ENCODE data around the gene TCF15. TPM values are rescaled to one million over a fixed set of nuclear protein-coding genes. Genes with fewer than 3 reads are reported as not detected.

The TCF15 gene
- total and polyA plus RNA-seq, 2 of the 13 experiments (the other 11 are each of a cell fraction or from before 2014, with no cell fraction given), result not detected

DNA sequence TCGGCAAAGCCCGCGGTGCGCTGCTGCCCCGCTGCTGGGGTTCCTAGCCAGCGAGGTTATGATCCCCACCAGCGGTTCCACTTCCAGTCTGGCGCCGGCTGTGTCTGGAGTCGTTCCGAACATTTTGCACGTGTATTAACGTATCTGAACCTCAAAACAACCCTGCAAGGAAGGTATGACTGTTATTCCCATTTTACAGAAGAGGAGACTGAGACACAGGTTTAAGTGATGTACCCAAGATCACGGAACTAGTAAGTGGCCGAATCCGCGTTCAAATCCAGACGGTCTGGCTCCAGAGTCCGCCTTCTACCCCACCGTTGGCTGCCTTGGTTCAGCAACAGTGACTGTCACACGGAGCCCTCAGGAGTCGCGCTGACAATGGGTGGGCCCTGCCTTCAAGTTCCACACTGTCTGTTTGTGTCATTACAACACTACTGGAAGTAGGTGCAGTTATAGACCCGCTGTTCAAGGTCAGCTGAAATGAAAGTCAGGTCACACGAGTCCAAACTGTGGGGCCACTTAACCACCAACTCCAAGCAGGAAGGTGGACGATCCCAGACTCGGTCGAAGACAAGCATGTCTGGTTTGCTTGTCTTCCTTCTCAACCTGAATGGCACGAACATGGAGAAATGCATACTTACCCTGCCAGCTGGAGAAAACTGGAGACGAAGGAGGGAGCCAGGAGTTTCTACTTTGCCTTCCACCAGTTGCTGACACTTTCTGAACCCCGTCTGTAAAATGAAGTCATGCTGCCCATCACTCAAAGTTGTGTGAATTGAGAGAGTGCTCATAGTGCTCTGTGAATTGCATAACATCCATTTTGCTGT is 43.7 kb upstream of the TCF15 start (continued):
- TF ChIP-seq HDAC2 (CRISPR knock-in tag; IDR thresholded peaks at IDR 0.05), result peak; percentile 49; the same call in 1 of the 2 replicates
- TF ChIP-seq MED13 (CRISPR knock-in tag; IDR thresholded peaks at IDR 0.05), result no peak
- TF ChIP-seq, protein P1, sequence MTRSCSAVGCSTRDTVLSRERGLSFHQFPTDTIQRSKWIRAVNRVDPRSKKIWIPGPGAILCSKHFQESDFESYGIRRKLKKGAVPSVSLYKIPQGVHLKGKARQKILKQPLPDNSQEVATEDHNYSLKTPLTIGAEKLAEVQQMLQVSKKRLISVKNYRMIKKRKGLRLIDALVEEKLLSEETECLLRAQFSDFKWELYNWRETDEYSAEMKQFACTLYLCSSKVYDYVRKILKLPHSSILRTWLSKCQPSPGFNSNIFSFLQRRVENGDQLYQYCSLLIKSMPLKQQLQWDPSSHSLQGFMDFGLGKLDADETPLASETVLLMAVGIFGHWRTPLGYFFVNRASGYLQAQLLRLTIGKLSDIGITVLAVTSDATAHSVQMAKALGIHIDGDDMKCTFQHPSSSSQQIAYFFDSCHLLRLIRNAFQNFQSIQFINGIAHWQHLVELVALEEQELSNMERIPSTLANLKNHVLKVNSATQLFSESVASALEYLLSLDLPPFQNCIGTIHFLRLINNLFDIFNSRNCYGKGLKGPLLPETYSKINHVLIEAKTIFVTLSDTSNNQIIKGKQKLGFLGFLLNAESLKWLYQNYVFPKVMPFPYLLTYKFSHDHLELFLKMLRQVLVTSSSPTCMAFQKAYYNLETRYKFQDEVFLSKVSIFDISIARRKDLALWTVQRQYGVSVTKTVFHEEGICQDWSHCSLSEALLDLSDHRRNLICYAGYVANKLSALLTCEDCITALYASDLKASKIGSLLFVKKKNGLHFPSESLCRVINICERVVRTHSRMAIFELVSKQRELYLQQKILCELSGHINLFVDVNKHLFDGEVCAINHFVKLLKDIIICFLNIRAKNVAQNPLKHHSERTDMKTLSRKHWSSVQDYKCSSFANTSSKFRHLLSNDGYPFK (CRISPR knock-in tag; IDR thresholded peaks at IDR 0.05; ENCODE audit: borderline replicate concordance), result no peak; the same call in 1 of the 2 replicates
- no peak for TF ChIP-seq PAF1 (CRISPR knock-in tag; IDR thresholded peaks at IDR 0.05)
- no peak for TF ChIP-seq ZNF720 (CRISPR knock-in tag; IDR thresholded peaks at IDR 0.05)
- TF ChIP-seq, protein P2, sequence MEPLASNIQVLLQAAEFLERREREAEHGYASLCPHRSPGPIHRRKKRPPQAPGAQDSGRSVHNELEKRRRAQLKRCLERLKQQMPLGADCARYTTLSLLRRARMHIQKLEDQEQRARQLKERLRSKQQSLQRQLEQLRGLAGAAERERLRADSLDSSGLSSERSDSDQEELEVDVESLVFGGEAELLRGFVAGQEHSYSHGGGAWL (CRISPR knock-in tag; IDR thresholded peaks at IDR 0.05), result 0 out of 2 replicates have a peak, but pooled peaks have one; percentile 8
- TF ChIP-seq NFE2L2 (IDR thresholded peaks at IDR 0.05; ENCODE audit: low read length), result no peak
- peak; percentile 7; the same call in 1 of the 2 replicates for TF ChIP-seq HOXA5 (CRISPR knock-in tag; IDR thresholded peaks at IDR 0.05)
- no peak for TF ChIP-seq CENPT (CRISPR knock-in tag; IDR thresholded peaks at IDR 0.05; ENCODE audit: low read depth)
- 0 out of 2 replicates have a peak, but pooled peaks have one; percentile 4 for TF ChIP-seq SMAD3 (CRISPR knock-in tag; IDR thresholded peaks at IDR 0.05)
- TF ChIP-seq, protein P3, sequence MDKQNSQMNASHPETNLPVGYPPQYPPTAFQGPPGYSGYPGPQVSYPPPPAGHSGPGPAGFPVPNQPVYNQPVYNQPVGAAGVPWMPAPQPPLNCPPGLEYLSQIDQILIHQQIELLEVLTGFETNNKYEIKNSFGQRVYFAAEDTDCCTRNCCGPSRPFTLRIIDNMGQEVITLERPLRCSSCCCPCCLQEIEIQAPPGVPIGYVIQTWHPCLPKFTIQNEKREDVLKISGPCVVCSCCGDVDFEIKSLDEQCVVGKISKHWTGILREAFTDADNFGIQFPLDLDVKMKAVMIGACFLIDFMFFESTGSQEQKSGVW (CRISPR knock-in tag; IDR thresholded peaks at IDR 0.05; ENCODE audit: borderline replicate concordance), result no peak
- no peak for TF ChIP-seq ZNF260 (CRISPR knock-in tag; IDR thresholded peaks at IDR 0.05; ENCODE audit: borderline replicate concordance, low read depth)
- TF ChIP-seq ZNF24 (IDR thresholded peaks at IDR 0.05), result peak; percentile 84
- peak; percentile 37; the same call in 1 of the 2 replicates for TF ChIP-seq MEIS1 (CRISPR knock-in tag; IDR thresholded peaks at IDR 0.05; ENCODE audit: borderline replicate concordance)
- TF ChIP-seq IRX3 (CRISPR knock-in tag; IDR thresholded peaks at IDR 0.05; ENCODE audit: borderline replicate concordance, low read depth), result no peak
- TF ChIP-seq ATM (IDR thresholded peaks at IDR 0.05; ENCODE audit: borderline replicate concordance), result no peak
- TF ChIP-seq NAIF1 (CRISPR knock-in tag; IDR thresholded peaks at IDR 0.05; ENCODE audit: borderline replicate concordance), result peak; percentile 88; the same call in 1 of the 2 replicates
- TF ChIP-seq MATR3 (CRISPR knock-in tag; IDR thresholded peaks at IDR 0.05), result no peak
- no peak for TF ChIP-seq ZNF354B (CRISPR knock-in tag; IDR thresholded peaks at IDR 0.05)
- TF ChIP-seq ZNF501 (CRISPR knock-in tag; IDR thresholded peaks at IDR 0.05), result peak; percentile 95
- TF ChIP-seq GTF3A (CRISPR knock-in tag; conservative IDR thresholded peaks at IDR 0.05), result no peak
- TF ChIP-seq HDAC1 (CRISPR knock-in tag; IDR thresholded peaks at IDR 0.05), result peak; percentile 61; the same call in 1 of the 2 replicates
- peak; percentile 47; the same call in 1 of the 2 replicates for TF ChIP-seq SP2 (CRISPR knock-in tag; IDR thresholded peaks at IDR 0.05)
- TF ChIP-seq KMT2A (CRISPR knock-in tag; IDR thresholded peaks at IDR 0.05), result peak; percentile 54; the same call in 1 of the 2 replicates
- TF ChIP-seq MXD4 (CRISPR knock-in tag; IDR thresholded peaks at IDR 0.05), result no peak; the same call in 1 of the 2 replicates
- TF ChIP-seq ZFP36L2 (CRISPR knock-in tag; IDR thresholded peaks at IDR 0.05), result no peak

Measured in HepG2 (cell line).